Measurements from ENCODE around the gene DUSP15.

- TF ChIP-seq GATA2 (IDR thresholded peaks at IDR 0.05; ENCODE audit: low read depth, low read length): no peak
- TF ChIP-seq GATA3 (IDR thresholded peaks at IDR 0.05; ENCODE audit: low read depth, low read length): no peak
Observed at GRCh38 chr20:31841928-31842327, 28.4 kb downstream of the DUSP15 start.
